ENCODE measurements around the gene SEMG1. TPM values are rescaled to one million over a fixed set of nuclear protein-coding genes. Genes with fewer than 3 reads are reported as not detected.

The SEMG1 gene
- total and polyA plus RNA-seq, 9 of the 15 experiments (the other 6 are each of a cell fraction or from before 2014, with no cell fraction given), result not detected

- TF ChIP-seq ZNF609 (CRISPR knock-in tag; IDR thresholded peaks at IDR 0.05; ENCODE audit: borderline replicate concordance), result no peak
- no peak for TF ChIP-seq NBN (IDR thresholded peaks at IDR 0.05; ENCODE audit: low read depth)
- no peak for TF ChIP-seq THAP7 (CRISPR knock-in tag; IDR thresholded peaks at IDR 0.05)
Observed at GRCh38 chr20:45257711-45258110, 50.9 kb downstream of the SEMG1 start (continued).

GRCh38 chr20:45258259-45258658 lies 51.4 kb downstream of the SEMG1 start:
- no peak for ATAC-seq
- WGBS (ENCODE audit: insufficient coverage, low coverage, missing lambda C conversion rate), result 0% methylated on average over 3 of the region's 3 CpGs
- H3K9ac ChIP-seq (ENCODE audit: insufficient read depth in 1 of 2, low read depth in 2 of 2, low read length in 2 of 2), result no peak overlapping the region
- intact Hi-C loops (cut with micrococcal nuclease) (no loop called here), in situ Hi-C loops (cut with MboI) (no loop called here)
- POLR2A ChIA-PET, result no interaction called here
- H2AFZ ChIP-seq (ENCODE audit: low read depth, low read length), result no peak overlapping the region
- H3K4me2 ChIP-seq (ENCODE audit: insufficient read depth, low read length), result no peak overlapping the region
- H3K9me1 ChIP-seq (ENCODE audit: control insufficient read depth, insufficient read depth, low read length), result no peaks in the 10 kb centered on the region
- no TSS peak for BruUV-seq (replicated peaks)
- no peaks in the 10 kb centered on the region for H3K4me1 ChIP-seq (replicated peaks in 1 of 2; ENCODE audit: control insufficient read depth in 2 of 2, insufficient read depth in 2 of 2, low read length in 2 of 2)
- H3K79me2 ChIP-seq (ENCODE audit: control insufficient read depth, insufficient read depth, low read length), result no peaks in the 10 kb centered on the region
- H3K27me3 ChIP-seq (ENCODE audit: control insufficient read depth in 2 of 2, insufficient read depth in 2 of 2, low read length in 2 of 2), result peaks cover 0 to 5% of the 10 kb centered on the region in 2 experiments; a peak in 2 of 5 replicates
- CTCF ChIA-PET (ENCODE audit: low intra/inter-chr PET ratio), result no interaction called here
- FAIRE-seq, result no peak
- H3K36me3 ChIP-seq (ENCODE audit: control insufficient read depth, insufficient read depth, low read length), result no peaks in the 10 kb centered on the region
- TF ChIP-seq RAD21 (CRISPR knock-in tag; conservative IDR thresholded peaks at IDR 0.05 in 1 of 2, IDR thresholded peaks at IDR 0.05 in 1 of 2), result no peak
- peak; percentile 74 for TF ChIP-seq DACH1 (IDR thresholded peaks at IDR 0.05; ENCODE audit: partially characterized antibody)
- TF ChIP-seq EP300 (IDR thresholded peaks at IDR 0.05; ENCODE audit: low read length), result no peak
- TF ChIP-seq ZNF445 (CRISPR knock-in tag; IDR thresholded peaks at IDR 0.05; ENCODE audit: low read depth), result no peak
- no peak for TF ChIP-seq OTX1 (CRISPR knock-in tag; IDR thresholded peaks at IDR 0.05)
- no peak for TF ChIP-seq FIP1L1 (IDR thresholded peaks at IDR 0.05; ENCODE audit: low read depth, low read length, poor library complexity, severe bottlenecking)
- H4K20me1 ChIP-seq (replicated peaks; ENCODE audit: control insufficient read depth, insufficient read depth, low read length), result no peaks in the 10 kb centered on the region; the same call in 1 of the 2 replicates
- no peak overlapping the region for H3K4me3 ChIP-seq
- DNase-seq (ENCODE audit: extremely low read depth in 1 of 4, low spot score in 3 of 4), result no peak
- no peak overlapping the region for H3K27ac ChIP-seq (ENCODE audit: extremely low read depth, low read depth, low read length)
- no peaks in the 10 kb centered on the region for H3K9me3 ChIP-seq (replicated peaks; ENCODE audit: control insufficient read depth, insufficient read depth, low read depth, low read length)

Measured in K562 (cell line).